SJCRH30 (cell line): Measurements from ENCODE around the gene SEC62. TPM values are rescaled to one million over a fixed set of nuclear protein-coding genes. Genes with fewer than 3 reads are reported as not detected.

ENCODE experiments used
- DNase-seq, 2 experiments: peaks; one replicate each; pipeline ENCODE4 v3.0.0-alpha.2; 2015 to 2020
- H3K27ac ChIP-seq: fragments of 250-450 bp; sonication (Bioruptor Pico); 2 replicates; pipeline ENCODE4 v1.5.1; 2020; ENCODE audit warnings: mild to moderate bottlenecking, moderate library complexity
- H3K27me3 ChIP-seq: fragments of 250-450 bp; sonication (Bioruptor Pico); 2 replicates; pipeline ENCODE4 v1.5.1; 2020; ENCODE audit warnings: mild to moderate bottlenecking, moderate library complexity
- H3K36me3 ChIP-seq: fragments of 250-450 bp; sonication (Bioruptor Pico); 2 replicates; pipeline ENCODE4 v1.5.1; 2020; ENCODE audit warnings: mild to moderate bottlenecking, moderate library complexity
- H3K4me1 ChIP-seq: fragments of 250-450 bp; sonication (Bioruptor Pico); 2 replicates; pipeline ENCODE4 v1.5.1; 2020; ENCODE audit warnings: mild to moderate bottlenecking, moderate library complexity
- H3K4me3 ChIP-seq: fragments of 250-450 bp; sonication (Bioruptor Pico); 2 replicates; pipeline ENCODE4 v1.5.1; 2020; ENCODE audit warnings: mild to moderate bottlenecking, moderate library complexity
- H3K9me3 ChIP-seq: fragments of 250-450 bp; sonication (Bioruptor Pico); replicated peaks from 2 replicates; pipeline ENCODE4 v1.5.1; 2020; ENCODE audit warnings: mild to moderate bottlenecking, moderate library complexity
- total RNA-seq: library from RNA; depleted of rRNA; stranded (reverse); fragments of >200 nt; shearing (Covaris generic); gene quantifications from 2 replicates; pipeline ENCODE4 v1.2.3, GENCODE V29; 2014

The SEC62 gene
- total RNA-seq, 1 experiment from 2014 or later, result 45.1 TPM

DNA sequence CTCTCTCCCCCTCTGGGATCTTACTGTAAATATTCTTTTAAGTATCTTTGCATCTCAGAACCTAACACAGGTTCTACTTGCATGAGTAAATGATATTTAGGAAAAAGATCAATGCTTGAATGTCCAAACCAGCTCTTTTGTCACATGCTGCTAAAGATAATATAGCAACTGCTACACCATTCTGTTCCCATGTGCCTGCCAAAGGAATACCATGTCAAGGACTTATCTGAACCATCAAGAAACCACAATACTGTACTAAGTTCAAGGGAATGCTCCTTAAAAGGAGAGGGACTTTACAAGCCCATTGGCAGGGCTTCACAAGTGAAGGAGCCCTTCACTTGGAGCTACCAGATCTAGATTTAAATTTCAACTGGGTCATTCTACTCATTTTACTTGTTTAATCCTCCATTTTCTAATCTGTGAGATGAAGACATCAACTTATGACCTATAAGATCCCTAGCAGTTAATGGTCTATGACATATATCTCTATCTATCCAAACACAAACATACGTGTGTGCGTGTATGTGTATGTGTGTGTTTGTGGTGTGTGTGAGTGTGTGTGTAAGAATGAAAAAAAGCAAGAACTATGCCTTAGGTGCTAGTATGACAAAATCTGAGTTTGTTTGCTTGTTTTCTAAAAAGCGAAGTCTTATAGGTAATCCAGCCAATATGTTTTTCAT is 13.0 kb upstream of the SEC62 start:
- Histone ChIP-seq H3K4me3 (no peak overlapping the region), H3K27ac (no peak overlapping the region), H3K27me3 (no peaks in the 10 kb centered on the region), H3K9me3 (no peaks in the 10 kb centered on the region), H3K36me3 (no peaks in the 10 kb centered on the region), H3K4me1 (no peaks in the 10 kb centered on the region)
- DNase-seq, result no peak

DNA sequence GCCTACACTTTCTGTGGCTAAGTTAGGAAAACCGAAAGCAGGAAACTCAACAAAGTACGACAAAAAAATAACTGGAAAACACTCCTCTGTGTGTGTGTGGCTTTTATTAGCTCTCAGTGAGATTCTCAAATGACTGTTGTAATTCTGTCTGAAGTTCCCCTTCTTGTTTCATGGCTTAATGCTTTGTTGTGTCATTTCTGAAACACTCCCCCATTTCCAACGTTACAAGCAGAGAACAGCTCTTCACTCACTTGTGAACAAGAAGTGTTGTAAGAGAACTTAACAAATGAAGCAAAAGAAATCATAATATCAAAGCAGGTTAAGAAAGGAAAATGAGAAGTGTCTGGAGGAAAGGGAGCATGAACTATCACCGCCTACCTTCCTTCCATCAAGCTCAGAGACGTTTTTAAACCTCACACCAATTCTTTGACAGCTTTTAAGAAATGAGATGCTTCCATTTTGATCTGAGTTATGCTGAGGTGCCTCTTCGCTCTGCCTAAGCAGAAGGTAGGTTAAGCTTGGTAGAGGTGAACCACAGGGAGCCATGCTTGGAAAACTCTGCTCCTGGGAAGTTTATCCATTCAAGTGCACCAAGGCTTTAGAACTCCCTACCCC is 12.4 kb upstream of the SEC62 start:
- Histone ChIP-seq H3K36me3 (no peaks in the 10 kb centered on the region), H3K4me1 (no peaks in the 10 kb centered on the region), H3K9me3 (no peaks in the 10 kb centered on the region), H3K4me3 (no peak overlapping the region), H3K27me3 (no peaks in the 10 kb centered on the region), H3K27ac (no peak overlapping the region)
- DNase-seq, result no peak

DNA sequence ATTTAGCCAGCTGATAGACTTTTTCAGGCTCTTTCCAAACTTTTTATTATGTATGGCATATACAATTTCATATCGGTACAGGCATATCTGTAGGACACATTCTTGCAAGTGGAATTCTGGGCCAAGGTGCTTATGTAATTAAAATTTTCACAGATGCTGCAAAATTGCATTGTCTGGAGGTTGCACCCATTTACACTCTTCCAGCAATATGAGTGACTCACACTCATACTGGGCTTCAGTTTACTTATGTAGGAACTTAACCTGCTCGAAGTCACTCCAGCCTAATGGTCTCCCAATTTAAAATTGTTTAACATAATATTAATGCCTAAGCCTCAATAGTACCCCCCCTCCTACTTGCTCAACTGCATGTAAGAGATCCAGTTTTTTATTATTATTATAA is 11.2 kb upstream of the SEC62 start:
- Histone ChIP-seq H3K4me1 (no peaks in the 10 kb centered on the region), H3K4me3 (no peak overlapping the region), H3K9me3 (no peaks in the 10 kb centered on the region), H3K27ac (no peak overlapping the region), H3K27me3 (no peaks in the 10 kb centered on the region), H3K36me3 (no peaks in the 10 kb centered on the region)
- no peak for DNase-seq

DNA sequence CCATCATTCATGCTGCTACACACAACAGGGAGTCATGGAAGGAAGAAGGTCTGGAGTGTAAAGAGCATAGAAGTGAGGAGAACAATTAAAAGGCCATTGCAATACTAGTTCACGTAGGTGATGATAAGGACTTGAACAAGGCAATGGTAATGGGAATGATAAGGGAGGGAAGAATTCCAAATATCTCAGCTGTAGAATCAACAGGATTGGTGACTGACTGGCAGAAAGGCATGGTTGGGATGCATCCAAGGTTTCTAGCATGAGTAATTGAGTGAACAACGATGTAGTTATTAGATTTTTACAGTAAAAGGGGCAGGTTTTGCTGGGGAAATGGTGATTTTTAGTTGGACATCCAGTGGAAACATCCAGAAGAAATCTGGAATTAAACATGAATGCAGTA is 2.4 kb upstream of the SEC62 start:
- H3K9me3 ChIP-seq, result no peaks in the 10 kb centered on the region
- no peaks in the 10 kb centered on the region for H3K36me3 ChIP-seq
- no peaks in the 10 kb centered on the region; the same call in 1 of the 2 replicates for H3K27me3 ChIP-seq
- DNase-seq, result no peak
- H3K27ac ChIP-seq, result no peak overlapping the region
- H3K4me3 ChIP-seq, result no peak overlapping the region
- H3K4me1 ChIP-seq, result peaks cover 4% of the 10 kb centered on the region; the same call in 1 of the 2 replicates

DNA sequence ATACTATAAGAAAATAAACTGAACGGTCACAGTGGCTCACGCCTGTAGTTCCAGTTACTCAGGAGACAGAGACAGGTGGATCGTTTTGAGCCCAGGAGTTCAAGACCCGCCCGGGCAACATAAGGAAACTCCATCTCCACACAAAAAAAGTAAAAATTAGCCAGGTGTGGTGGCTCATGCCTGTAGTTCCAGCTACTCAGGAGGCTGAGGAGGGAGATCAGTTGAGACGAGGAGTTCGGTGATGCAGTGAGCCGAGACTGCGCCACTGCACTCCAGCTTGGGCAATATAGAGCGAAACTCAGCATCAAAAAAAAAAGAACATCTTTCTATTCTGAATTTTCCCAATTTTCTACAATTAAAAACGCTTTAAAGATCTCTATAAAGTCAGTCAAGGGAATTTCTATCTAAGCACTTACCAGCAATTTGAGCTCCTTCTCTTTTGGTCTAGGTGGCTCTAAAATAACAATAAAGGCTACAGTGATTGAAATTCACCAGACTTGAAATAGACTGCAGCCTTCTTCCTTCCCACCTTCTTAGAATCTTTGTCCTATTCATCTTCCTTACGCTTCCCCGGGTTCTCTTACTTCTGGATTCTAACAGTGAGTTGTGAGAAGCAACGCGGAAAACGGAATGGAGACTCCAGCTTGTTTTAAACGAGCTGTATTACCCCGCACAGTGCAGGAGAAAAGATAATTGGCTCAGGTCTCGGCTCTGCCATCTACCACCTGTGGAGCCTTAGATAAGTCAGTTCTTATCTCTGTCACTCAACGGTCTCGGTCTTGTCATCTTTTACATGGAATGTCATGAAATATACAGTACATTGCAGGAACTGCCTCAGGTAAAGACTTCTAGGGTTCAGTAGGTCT is 812 bp upstream of the SEC62 start:
- H3K27me3 ChIP-seq, result no peaks in the 10 kb centered on the region; the same call in 1 of the 2 replicates

DNA sequence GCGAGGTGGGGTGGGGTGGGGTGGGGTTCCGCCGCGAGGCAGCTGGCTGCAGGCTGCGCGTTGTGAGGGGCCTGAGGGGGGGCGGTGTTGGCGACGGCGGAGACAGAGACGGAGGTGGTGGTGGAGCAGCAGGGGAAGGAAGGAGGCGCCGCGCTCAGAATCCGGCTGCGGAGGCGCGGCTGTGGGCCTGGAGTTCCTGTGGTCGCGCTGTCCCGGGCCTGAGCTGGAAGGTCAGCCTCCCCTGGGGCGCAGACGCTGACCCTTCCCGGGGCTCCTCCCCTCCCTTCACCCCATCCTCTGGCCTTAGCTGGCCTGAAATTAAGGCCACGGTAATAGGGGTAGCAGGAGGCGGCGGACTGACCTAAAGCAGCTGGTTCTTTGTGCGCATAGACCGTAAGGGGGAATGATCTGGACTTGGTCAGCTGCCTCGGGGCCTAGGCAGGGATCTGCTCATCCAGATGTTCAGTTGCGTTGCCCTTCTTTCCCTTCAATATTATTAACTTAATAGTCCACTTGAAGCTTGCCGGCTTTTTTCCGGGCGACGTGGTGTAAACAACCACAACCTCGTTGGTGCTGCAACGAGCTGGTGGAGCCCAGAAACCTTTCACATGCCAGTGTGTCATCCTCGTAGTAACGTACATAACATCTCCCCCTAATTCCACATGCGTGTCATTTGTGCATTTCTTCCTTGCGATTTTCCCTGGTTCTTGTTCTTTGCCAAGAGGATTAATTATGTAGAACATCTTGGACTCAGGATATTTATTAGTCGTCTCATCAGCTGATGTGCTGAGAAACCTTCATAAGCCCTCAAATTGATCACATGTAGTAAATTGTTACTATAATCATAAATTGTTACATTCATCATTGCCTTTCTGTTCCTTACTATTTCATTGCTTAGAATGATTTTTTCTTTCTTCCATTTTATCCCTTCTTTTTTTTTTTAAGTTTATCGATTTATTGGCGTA is 626 bp downstream of the SEC62 start:
- Histone ChIP-seq H3K4me3 (peak overlapping the region; percentile 90), H3K4me1 (peaks cover 4% of the 10 kb centered on the region; the same call in 1 of the 2 replicates), H3K9me3 (no peaks in the 10 kb centered on the region), H3K27ac (peak overlapping the region; percentile 84), H3K36me3 (no peaks in the 10 kb centered on the region; the same call in 1 of the 2 replicates), H3K27me3 (no peaks in the 10 kb centered on the region)
- DNase-seq, result peak; percentile 68 to 69

More for the DNA sequence above, 812 bp upstream of the SEC62 start:
- H3K4me1 ChIP-seq, result peaks cover 4% of the 10 kb centered on the region; the same call in 1 of the 2 replicates
- DNase-seq, result no peak
- peak overlapping the region; percentile 90 for H3K4me3 ChIP-seq
- peak overlapping the region; percentile 84 for H3K27ac ChIP-seq
- no peaks in the 10 kb centered on the region; the same call in 1 of the 2 replicates for H3K36me3 ChIP-seq
- H3K9me3 ChIP-seq, result no peaks in the 10 kb centered on the region

DNA sequence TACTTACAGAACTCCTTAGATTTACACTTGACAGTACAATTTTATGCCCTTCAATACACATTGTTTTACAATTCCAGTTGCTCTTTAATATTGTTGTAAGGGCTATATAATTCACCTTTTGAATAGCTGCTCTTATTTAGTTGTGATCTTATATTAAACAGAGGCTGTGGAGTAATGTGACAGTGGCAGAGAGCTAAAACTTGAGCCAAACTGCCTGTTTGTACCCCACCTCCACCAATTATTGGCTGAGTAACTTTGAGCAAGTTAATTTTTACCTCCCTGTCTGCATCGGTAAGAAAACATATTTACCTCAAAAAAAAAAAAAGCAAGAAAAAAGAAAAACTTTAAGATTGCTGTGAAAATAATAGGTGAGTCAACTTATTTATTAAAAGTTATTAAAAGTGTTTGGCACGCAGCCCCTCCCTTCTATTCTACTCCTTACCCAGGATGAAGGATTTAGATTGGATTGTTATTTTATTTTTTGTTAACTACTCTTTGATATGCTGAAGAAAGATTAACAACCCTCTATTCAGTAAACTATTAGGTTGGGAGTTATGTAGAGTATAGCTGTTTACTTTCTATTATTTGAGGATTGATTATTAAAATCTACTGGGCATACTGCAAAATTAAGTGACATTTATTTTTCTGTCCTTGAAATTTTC is 1.7 kb downstream of the SEC62 start:
- no peak overlapping the region for H3K4me3 ChIP-seq

DNA sequence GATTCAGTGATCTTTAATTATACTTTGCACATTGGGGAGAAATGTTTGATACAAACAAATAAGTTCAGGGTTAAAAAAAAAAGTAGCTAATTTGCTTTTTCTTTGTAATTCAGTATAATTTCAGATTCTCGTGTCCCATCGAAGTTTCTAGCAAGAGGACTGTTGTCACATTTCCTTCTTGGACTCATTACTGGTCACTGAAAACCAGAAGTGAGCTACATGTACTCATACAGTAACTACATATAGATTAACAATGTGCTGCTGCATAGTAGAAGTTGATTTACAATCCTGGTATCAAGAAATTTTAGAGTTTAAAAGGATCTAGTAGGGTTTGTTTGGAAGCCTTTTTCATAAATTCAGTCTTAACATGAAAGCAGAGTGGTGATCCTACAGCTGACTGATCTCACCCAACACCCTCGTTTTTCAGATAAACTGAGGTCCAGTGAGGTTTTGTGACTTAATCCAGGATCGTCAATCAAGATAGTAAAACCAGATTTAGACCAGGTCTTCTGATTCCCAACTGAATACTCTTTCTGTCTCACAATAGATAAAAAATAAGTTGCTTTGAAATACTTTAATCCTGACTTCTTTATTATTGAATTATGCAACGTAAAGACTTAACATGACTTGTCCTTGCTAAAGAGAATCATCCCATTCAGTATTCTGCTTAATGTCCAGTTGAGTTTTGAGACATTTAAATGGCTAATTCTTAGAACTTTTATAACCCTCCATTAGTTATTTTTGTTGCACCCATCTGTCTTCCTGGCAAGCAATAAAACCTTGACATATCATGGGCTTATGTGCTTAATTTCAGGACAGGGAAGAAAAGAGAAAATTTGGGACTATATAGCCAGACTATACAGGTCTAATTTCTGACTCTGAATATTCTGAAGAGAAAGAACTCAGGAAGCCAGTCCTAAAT is 2.8 kb downstream of the SEC62 start:
- no peaks in the 10 kb centered on the region for H3K27me3 ChIP-seq
- no peak overlapping the region for H3K27ac ChIP-seq
- H3K4me3 ChIP-seq, result no peak overlapping the region
- peaks cover 4% of the 10 kb centered on the region for H3K4me1 ChIP-seq
- DNase-seq, result no peak
- H3K36me3 ChIP-seq, result peaks cover 3% of the 10 kb centered on the region
- H3K9me3 ChIP-seq, result no peaks in the 10 kb centered on the region

More for the DNA sequence above, 1.7 kb downstream of the SEC62 start:
- peaks cover 4% of the 10 kb centered on the region; the same call in 1 of the 2 replicates for H3K4me1 ChIP-seq
- H3K27me3 ChIP-seq, result no peaks in the 10 kb centered on the region
- H3K27ac ChIP-seq, result no peak overlapping the region
- no peaks in the 10 kb centered on the region; the same call in none of the 2 replicates for H3K36me3 ChIP-seq
- no peak for DNase-seq
- H3K9me3 ChIP-seq, result no peaks in the 10 kb centered on the region

DNA sequence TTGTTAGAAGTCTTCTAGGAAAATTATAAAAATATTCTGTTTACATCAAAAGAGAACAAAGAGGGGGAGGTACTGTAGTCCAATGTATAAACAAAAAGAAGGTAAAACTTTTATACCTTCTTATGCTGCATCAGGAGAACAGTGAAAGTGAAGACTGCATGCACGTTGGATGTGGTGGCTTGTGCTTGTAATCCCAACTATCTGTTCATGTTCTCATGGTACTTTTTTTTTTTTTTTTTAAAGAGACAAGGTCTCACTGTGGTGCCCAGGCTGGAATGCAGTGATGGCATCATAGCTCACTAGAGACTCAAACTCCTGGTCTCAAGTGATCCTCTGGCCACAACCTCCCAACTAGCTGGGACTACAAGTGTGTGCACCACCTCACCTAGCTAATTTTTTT is 4.2 kb downstream of the SEC62 start:
- no peaks in the 10 kb centered on the region for H3K27me3 ChIP-seq
- peaks cover 10% of the 10 kb centered on the region for H3K36me3 ChIP-seq
- no peaks in the 10 kb centered on the region for H3K9me3 ChIP-seq

DNA sequence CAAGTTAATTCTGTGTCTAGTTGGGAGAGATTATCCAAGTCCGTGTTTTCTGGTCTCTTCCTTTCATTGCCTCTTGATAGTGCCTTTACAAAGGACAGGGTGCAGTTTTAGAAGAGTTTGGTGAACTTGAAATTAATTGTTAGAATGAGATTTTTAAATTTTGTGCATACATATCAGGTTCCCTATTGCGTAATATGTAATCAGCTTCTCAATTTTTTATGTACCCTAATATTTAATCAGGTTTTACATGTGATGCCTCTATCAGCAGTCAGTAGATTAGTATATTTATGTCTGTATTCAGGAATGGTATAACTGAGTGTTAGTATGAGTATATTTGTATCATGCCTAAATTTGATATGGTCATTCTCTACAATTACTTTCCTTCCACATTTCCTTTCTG is 4.9 kb downstream of the SEC62 start:
- no peak for DNase-seq
- H3K4me3 ChIP-seq, result no peak overlapping the region
- no peak overlapping the region for H3K27ac ChIP-seq
- H3K27me3 ChIP-seq, result no peaks in the 10 kb centered on the region
- peaks cover 4% of the 10 kb centered on the region for H3K4me1 ChIP-seq
- peaks cover 15% of the 10 kb centered on the region for H3K36me3 ChIP-seq
- H3K9me3 ChIP-seq, result no peaks in the 10 kb centered on the region

More for the DNA sequence above, 4.2 kb downstream of the SEC62 start:
- DNase-seq, result no peak
- Histone ChIP-seq H3K4me3 (no peak overlapping the region), H3K27ac (no peak overlapping the region), H3K4me1 (peaks cover 4% of the 10 kb centered on the region)

DNA sequence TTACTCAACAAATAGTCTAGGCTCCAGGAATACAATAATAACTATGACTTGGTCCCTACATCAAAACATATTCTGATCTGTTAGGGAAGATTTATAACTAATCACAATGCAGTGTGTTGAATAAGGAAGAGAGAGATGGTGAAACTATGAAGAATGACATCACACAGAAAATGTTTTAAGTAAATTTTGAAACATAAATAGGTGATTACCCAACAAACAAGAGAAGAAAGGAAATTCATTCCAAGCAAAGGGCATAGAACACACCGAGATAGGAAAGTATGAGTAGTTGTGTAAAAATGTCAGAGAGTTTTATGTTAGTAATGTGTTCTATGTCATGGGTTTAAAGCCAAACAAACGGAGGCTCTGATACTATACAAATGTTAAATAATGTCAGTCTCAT is 13.4 kb downstream of the SEC62 start:
- Histone ChIP-seq H3K27me3 (no peaks in the 10 kb centered on the region), H3K36me3 (peaks cover 91% of the 10 kb centered on the region), H3K4me1 (no peaks in the 10 kb centered on the region), H3K27ac (no peak overlapping the region), H3K4me3 (no peak overlapping the region), H3K9me3 (no peaks in the 10 kb centered on the region)
- DNase-seq, result no peak

DNA sequence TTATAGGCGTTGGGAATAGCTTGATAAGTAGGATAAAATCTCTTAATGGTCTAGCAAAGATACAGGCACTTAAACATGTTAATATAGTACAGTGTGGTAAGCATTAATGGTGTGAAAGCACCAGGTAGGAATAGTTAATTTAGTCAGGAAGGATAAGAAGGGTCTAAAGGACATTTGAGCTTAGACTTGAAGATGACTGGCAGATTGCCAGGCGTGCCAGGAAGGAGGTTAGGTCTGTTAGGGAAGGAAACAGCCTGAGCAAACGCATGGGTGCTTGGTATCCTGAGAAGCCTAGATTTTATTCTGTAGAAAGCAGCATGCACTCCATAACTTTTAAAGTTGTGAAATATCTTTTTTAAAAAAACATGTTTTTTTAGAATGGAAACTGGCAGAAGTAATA is 17.7 kb downstream of the SEC62 start:
- no peak for DNase-seq
- peaks cover 87% of the 10 kb centered on the region for H3K36me3 ChIP-seq

DNA sequence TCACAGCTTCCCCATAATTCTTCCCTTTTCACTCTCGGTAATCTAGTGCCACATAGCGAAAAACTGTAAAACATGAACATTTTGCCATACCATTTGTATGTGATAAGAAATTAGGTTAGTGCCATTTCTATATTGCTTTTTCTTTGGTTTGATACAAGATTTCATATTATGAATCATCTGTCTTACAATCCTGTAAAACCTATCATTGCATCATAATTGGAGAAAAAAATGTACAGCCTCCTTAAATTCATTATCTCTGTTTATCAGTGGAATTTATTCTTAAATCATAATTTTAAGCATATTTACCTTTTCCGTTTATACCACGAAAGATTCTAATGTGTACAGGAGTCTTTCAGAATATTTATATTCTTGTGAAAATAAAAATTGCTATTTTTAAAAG is 23.8 kb downstream of the SEC62 start:
- Histone ChIP-seq H3K36me3 (peaks cover 58% of the 10 kb centered on the region), H3K4me3 (no peak overlapping the region), H3K27ac (no peak overlapping the region), H3K27me3 (no peaks in the 10 kb centered on the region), H3K9me3 (no peaks in the 10 kb centered on the region), H3K4me1 (no peaks in the 10 kb centered on the region)
- no peak for DNase-seq

More for the DNA sequence above, 17.7 kb downstream of the SEC62 start:
- no peaks in the 10 kb centered on the region for H3K4me1 ChIP-seq
- no peaks in the 10 kb centered on the region for H3K27me3 ChIP-seq
- H3K27ac ChIP-seq, result no peak overlapping the region
- H3K4me3 ChIP-seq, result no peak overlapping the region
- no peaks in the 10 kb centered on the region for H3K9me3 ChIP-seq
